ENCODE results near the gene IPCEF1. TPM values are rescaled to one million over a fixed set of nuclear protein-coding genes. Genes with fewer than 3 reads are reported as not detected.

The IPCEF1 gene
- total and polyA plus RNA-seq, 4 donors: 0.85 to 18.1 (median 3.6) TPM

DNA sequence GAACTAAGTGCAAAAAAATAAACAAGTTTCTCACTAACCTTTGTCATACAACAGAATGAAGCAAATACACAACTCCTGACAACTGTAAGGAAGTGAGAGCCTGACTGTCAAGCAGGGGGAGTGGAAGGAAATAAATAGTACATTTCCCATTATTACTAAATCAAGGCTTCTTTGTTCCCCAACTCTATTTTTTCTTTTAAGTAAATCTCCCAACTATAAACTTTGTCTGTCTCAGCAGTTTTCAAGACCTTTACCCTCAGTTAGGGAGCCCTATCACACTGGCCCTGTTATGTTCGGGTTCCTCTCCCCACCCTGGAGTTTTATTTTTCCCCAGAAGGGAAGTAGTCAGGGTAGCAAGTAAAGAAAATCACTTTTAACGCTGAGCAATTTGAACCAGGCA is 24.1 kb upstream of the IPCEF1 start:
- Histone ChIP-seq H3K27ac (ENCODE audit: low read depth in 1 of 2, low read length in 1 of 2) (no peak overlapping the region), H3K9me3 (ENCODE audit: control insufficient read depth in 4 of 4, insufficient read depth in 3 of 4, low read length in 3 of 4) (peaks cover 0 to 3% (median under 1%) of the 10 kb centered on the region in 4 donors), H3K36me3 (ENCODE audit: control insufficient read depth in 4 of 4, insufficient read depth in 4 of 4, low read length in 4 of 4) (no peaks in the 10 kb centered on the region), H3K4me3 (no peak overlapping the region), H3K27me3 (ENCODE audit: control insufficient read depth in 3 of 3, insufficient read depth in 3 of 3, low read length in 2 of 3) (no peaks in the 10 kb centered on the region), H3K4me1 (ENCODE audit: control insufficient read depth in 5 of 5, insufficient read depth in 5 of 5, low read length in 5 of 5) (peaks cover 0 to 4% (median 0%) of the 10 kb centered on the region in 5 donors), H3K9ac (ENCODE audit: insufficient read depth in 1 of 2, low read length in 2 of 2) (peak overlapping the region in 1 of 2 donors; percentile 49)
- WGBS, 2 donors: 29 to 48% methylated on average over 2 of the region's 2 CpGs
- DNase-seq (peak in 1 of 3 donors; percentile 31), ATAC-seq (ENCODE audit: insufficient read depth, low FRiP score) (no peak)
- TF ChIP-seq, protein P1, sequence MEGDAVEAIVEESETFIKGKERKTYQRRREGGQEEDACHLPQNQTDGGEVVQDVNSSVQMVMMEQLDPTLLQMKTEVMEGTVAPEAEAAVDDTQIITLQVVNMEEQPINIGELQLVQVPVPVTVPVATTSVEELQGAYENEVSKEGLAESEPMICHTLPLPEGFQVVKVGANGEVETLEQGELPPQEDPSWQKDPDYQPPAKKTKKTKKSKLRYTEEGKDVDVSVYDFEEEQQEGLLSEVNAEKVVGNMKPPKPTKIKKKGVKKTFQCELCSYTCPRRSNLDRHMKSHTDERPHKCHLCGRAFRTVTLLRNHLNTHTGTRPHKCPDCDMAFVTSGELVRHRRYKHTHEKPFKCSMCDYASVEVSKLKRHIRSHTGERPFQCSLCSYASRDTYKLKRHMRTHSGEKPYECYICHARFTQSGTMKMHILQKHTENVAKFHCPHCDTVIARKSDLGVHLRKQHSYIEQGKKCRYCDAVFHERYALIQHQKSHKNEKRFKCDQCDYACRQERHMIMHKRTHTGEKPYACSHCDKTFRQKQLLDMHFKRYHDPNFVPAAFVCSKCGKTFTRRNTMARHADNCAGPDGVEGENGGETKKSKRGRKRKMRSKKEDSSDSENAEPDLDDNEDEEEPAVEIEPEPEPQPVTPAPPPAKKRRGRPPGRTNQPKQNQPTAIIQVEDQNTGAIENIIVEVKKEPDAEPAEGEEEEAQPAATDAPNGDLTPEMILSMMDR (IDR thresholded peaks at IDR 0.05; ENCODE audit: control extremely low read depth, extremely low read depth): no peak

DNA sequence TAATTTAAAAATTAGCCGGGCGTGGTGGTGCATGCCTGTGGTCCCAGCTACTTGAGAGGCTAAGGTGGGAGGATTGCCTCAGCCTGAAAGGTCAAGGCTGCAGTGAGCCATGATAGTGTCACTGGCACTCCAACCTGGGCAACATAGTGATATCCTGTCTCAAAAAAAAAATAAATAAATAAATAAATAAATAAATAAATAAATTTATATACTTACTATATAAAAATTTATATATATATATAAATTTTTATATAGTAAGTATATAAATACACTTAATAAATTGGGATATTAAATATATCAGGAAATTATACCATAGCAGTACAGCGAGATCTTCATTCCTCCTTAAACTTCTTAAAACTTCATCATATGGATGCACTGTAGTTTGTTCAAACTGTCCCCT is 23.0 kb upstream of the IPCEF1 start:
- DNase-seq (no peak), ATAC-seq (ENCODE audit: insufficient read depth, low FRiP score) (no peak)
- Histone ChIP-seq H3K36me3 (ENCODE audit: control insufficient read depth in 4 of 4, insufficient read depth in 4 of 4, low read length in 4 of 4) (no peaks in the 10 kb centered on the region), H3K4me1 (ENCODE audit: control insufficient read depth in 5 of 5, insufficient read depth in 5 of 5, low read length in 5 of 5) (peaks cover 0 to 4% (median 0%) of the 10 kb centered on the region in 5 donors), H3K27ac (ENCODE audit: low read depth in 1 of 2, low read length in 1 of 2) (no peak overlapping the region), H3K27me3 (ENCODE audit: control insufficient read depth in 3 of 3, insufficient read depth in 3 of 3, low read length in 2 of 3) (no peaks in the 10 kb centered on the region), H3K9ac (ENCODE audit: insufficient read depth in 1 of 2, low read length in 2 of 2) (no peak overlapping the region), H3K9me3 (ENCODE audit: control insufficient read depth in 4 of 4, insufficient read depth in 3 of 4, low read length in 3 of 4) (peaks cover 0 to 3% (median under 1%) of the 10 kb centered on the region in 4 donors), H3K4me3 (no peak overlapping the region)
- 96 to 98% methylated on average over 3 of the region's 3 CpGs for WGBS, 2 donors
- TF ChIP-seq, protein P1 (IDR thresholded peaks at IDR 0.05; ENCODE audit: control extremely low read depth, extremely low read depth): no peak

DNA sequence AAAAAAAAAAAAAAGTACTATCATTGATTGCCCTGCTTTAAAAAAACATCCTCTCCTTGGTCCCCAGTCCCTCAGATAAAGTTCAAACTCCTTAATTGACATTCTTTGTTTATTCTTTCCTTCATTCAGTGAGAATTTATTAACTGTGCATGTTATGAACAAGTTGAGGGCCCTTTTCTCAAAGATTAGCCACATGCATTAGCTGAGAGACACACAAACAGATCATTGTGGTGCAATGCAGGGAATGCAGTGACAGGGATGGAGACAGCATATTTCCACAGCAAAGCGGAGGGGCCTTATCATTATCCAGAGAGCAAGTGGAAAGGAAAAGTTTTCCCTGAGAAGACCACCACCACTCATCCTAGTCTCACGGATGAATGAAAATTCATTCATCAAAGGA is 21.9 kb upstream of the IPCEF1 start:
- Histone ChIP-seq H3K4me3 (no peak overlapping the region), H3K9ac (ENCODE audit: insufficient read depth in 1 of 2, low read length in 2 of 2) (no peak overlapping the region), H3K27ac (ENCODE audit: low read depth in 1 of 2, low read length in 1 of 2) (no peak overlapping the region), H3K36me3 (ENCODE audit: control insufficient read depth in 4 of 4, insufficient read depth in 4 of 4, low read length in 4 of 4) (no peaks in the 10 kb centered on the region), H3K27me3 (ENCODE audit: control insufficient read depth in 3 of 3, insufficient read depth in 3 of 3, low read length in 2 of 3) (no peaks in the 10 kb centered on the region), H3K4me1 (ENCODE audit: control insufficient read depth in 5 of 5, insufficient read depth in 5 of 5, low read length in 5 of 5) (peaks cover 0 to 4% (median 0%) of the 10 kb centered on the region in 5 donors), H3K9me3 (ENCODE audit: control insufficient read depth in 4 of 4, insufficient read depth in 3 of 4, low read length in 3 of 4) (peaks cover 0 to 3% (median under 1%) of the 10 kb centered on the region in 4 donors)
- no peak for ATAC-seq (ENCODE audit: insufficient read depth, low FRiP score)
- 82 to 87% methylated on average over 2 of the region's 2 CpGs for WGBS, 2 donors
- DNase-seq: peak; percentile 48 to 86 (median 82)
- TF ChIP-seq, protein P1 (IDR thresholded peaks at IDR 0.05; ENCODE audit: control extremely low read depth, extremely low read depth): no peak

DNA sequence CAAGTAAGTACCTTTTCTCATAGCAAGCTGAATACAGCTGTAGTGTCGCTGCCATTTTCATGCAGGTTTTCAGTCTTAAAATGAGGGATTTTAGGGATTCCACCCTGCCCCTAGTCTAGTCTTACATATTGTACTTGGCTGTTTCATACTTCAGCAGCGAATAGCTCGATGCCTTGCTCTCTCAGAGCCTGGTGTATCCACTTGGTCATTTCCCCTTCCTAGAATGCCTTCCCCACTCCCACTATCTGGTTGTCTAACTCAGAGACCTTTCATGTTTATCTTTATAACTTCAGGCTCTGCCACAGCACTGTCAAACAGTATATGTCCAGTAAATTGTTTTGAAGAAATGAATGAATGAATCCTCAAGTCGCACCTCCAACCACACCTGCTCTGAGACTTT is 21.1 kb upstream of the IPCEF1 start:
- H3K4me1 ChIP-seq (ENCODE audit: control insufficient read depth in 5 of 5, insufficient read depth in 5 of 5, low read length in 5 of 5): peaks cover 0 to 4% (median 0%) of the 10 kb centered on the region in 5 donors
- no peaks in the 10 kb centered on the region for H3K9me3 ChIP-seq (ENCODE audit: control insufficient read depth in 4 of 4, insufficient read depth in 3 of 4, low read length in 3 of 4)
- H3K9ac ChIP-seq (ENCODE audit: insufficient read depth in 1 of 2, low read length in 2 of 2): no peak overlapping the region
- H3K4me3 ChIP-seq: no peak overlapping the region
- 87 to 91% methylated on average over 4 of the region's 4 CpGs for WGBS, 2 donors
- no peak for DNase-seq
- ATAC-seq (ENCODE audit: insufficient read depth, low FRiP score): no peak
- H3K27ac ChIP-seq (ENCODE audit: low read depth in 1 of 2, low read length in 1 of 2): no peak overlapping the region
- H3K27me3 ChIP-seq (ENCODE audit: control insufficient read depth in 3 of 3, insufficient read depth in 3 of 3, low read length in 2 of 3): no peaks in the 10 kb centered on the region
- TF ChIP-seq, protein P1 (IDR thresholded peaks at IDR 0.05; ENCODE audit: control extremely low read depth, extremely low read depth): no peak
- H3K36me3 ChIP-seq (ENCODE audit: control insufficient read depth in 4 of 4, insufficient read depth in 4 of 4, low read length in 4 of 4): no peaks in the 10 kb centered on the region
